GM18870 (cell line): ENCODE data around the gene CA5B.
"Not testable (repeated sequence)": the region's sequence is repeated elsewhere in the genome, so short reads cannot be mapped to it uniquely, and the experiment has no call there.

Source experiments
- ATAC-seq: cut with Tn5 transposase; IDR thresholded peaks from one replicate; pipeline ENCODE4 v1.9.1; 2021; ENCODE audit warnings: moderate library complexity; ENCODE audit not compliant: unreplicated experiment

Gene CA5B

DNA sequence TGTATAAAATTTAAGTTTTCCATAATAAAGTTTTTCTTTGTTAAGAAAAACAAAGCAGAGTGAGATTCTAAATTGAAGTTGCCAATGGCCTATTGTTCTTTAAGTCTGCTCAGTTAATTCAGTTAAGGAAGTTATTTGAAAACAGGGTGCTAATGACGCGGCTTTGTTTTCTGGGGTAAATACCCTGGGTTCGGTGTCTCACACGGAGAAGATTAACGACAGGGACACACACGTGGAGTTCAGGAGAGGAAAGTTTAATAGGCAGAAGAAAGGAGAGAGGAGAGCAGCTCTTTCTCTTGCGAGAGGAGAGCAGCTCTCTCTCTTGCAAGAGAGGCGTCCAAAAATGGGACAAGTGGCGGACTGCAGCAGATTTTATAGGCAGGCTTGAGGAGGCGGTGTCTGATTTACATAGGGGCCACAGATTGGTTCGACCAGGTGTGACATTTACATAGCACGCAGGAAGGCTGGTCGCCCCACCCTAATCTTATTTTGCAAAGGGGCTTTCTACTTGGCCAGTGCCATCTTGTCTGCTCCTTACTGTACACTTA lies 9.6 kb downstream of the CA5B start:
- ATAC-seq = no peak

- no peak for ATAC-seq
These were observed 10.8 kb downstream of the CA5B start for GRCh38 chrX:15748841-15749240.

DNA sequence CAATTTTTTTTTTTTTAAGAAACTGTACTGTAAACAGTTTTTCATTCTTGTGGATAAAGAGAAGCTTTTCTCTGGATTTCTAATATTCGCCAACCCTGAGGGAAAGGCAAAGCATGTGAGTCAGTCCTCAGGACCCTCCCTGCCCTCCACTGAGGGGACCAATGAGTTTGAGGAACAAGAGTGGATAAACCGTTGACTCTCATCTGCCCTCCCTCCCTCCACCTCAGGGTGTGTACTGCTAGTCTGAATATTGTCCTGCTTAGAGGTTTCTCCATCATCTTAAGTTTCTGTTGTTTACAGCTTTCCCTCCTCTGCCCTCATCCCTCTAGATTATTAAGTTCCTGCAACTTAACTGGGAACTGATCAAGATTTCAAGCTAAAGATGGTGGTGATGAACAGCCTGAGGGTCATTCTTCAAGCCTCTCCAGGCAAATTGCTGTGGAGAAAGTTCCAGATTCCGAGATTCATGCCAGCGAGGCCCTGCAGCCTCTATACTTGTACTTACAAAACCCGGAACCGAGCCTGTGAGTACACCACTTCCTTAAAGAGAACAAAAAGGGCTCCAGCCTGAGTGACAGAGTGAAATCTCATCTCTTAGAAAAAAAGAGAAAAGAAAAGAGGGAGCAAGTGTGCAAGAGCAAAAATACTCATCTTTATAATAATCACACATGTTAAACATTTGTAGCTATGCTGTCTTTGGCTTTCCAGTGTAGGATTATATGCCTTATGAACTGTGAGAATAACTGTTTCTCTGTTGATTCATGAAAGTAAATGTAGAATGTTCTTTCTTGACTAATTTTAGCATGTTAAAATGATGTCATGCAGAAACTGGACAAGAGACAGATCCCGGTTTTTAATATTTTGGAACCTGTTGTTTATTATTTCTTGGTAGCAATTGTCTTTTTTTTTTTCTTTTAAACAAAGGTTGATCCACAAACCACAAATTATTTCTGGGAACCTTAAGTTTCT lies 11.9 kb downstream of the CA5B start:
- peak; percentile 88 for ATAC-seq

DNA sequence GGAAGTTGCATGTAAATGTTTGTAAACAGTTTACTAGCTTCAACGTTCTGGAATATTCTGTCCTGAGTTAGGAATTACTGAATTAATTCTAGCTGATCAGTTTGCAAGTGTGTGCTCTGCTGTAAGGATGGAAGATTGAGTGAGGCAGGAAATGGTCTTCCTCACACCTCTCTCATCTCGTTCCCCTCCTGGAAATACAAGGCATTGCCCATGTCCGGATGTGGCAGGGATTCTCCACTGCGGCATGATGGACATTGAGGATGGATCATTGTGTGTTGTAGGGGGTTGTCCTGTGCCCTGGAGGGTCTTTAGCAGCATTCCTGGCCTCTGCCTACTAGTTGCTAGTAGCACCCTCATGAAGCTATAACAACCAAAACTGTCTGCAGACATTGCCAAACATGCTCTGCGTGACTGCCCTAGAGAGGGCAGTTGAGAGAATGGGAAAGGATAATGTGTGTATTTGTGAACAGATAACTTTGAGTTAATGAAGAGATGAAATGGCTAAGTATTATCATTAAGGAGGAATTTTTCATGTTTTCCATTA lies 12.6 kb downstream of the CA5B start:
- no peak for ATAC-seq

GRCh38 chrX:15751155-15751819 lies 13.2 kb downstream of the CA5B start:
- ATAC-seq = no peak

- no peak for ATAC-seq
These were observed 17.0 kb downstream of the CA5B start for GRCh38 chrX:15755091-15755490.

- ATAC-seq = no peak
These were observed 20.1 kb downstream of the CA5B start for GRCh38 chrX:15758140-15758539.

GRCh38 chrX:15759886-15760285 lies 21.8 kb downstream of the CA5B start:
- not testable (repeated sequence) for ATAC-seq

GRCh38 chrX:15761564-15762191 lies 23.6 kb downstream of the CA5B start:
- no peak for ATAC-seq

- no peak for ATAC-seq
These were observed 31.4 kb downstream of the CA5B start for GRCh38 chrX:15769300-15769954.

DNA sequence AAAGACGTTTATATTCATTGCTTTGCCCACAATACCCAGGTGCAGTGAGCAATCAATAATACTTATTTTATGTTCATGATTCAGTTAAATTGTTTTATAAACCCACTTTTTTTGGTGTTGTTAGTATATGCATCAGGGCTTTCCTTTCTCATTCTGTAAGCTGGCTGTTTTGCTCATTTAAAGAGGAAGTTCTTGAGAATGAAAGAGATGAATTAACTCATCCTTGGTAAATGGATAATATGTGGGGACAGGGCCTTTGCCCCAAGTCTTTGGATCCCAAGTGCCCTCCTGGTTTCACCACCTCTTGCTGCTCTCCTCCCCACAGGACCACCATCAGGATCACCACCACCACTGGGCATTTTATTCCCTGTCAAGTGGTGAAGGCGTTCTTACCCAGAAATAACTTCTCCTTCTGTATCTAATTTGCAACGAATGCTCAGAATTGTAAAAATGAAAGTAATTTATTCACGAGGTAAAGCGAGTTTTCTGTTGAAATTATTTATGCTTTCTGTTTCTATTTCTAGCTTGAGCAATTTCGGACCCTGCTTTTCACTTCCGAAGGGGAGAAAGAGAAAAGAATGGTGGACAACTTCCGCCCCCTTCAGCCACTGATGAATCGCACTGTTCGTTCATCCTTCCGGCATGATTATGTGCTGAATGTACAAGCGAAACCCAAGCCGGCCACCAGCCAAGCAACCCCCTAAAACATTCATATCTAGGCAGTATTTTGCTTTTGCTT lies 44.1 kb downstream of the CA5B start:
- ATAC-seq = peak; percentile 73

DNA sequence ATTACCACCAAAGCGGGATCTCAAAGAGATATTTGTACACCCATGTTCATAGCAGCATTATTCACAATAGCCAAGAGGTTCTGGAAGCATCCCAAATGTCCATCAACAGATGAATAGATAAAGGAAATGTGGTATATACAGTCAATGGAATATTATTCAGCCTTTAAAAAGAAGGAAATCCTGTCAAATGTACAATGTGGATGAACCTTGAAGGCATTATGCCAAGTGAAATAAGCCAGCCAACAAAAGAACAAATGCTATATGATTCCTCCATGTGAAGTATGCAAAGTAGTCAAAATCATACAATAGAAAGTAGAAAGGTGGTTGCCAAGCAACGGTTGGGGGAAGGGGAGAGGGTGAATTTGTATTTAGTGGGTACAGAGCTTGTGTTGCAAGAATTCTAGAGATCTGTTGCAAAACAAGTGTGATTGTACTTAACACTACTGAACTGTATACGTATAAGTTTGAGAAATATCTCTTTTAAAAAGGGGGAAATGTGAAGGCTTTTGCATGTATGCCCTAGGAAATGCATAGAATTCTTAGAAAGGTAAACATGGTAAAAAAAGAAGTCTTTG lies 47.2 kb downstream of the CA5B start:
- ATAC-seq = no peak

GRCh38 chrX:15786915-15787314 lies 48.8 kb downstream of the CA5B start:
- ATAC-seq = no peak

DNA sequence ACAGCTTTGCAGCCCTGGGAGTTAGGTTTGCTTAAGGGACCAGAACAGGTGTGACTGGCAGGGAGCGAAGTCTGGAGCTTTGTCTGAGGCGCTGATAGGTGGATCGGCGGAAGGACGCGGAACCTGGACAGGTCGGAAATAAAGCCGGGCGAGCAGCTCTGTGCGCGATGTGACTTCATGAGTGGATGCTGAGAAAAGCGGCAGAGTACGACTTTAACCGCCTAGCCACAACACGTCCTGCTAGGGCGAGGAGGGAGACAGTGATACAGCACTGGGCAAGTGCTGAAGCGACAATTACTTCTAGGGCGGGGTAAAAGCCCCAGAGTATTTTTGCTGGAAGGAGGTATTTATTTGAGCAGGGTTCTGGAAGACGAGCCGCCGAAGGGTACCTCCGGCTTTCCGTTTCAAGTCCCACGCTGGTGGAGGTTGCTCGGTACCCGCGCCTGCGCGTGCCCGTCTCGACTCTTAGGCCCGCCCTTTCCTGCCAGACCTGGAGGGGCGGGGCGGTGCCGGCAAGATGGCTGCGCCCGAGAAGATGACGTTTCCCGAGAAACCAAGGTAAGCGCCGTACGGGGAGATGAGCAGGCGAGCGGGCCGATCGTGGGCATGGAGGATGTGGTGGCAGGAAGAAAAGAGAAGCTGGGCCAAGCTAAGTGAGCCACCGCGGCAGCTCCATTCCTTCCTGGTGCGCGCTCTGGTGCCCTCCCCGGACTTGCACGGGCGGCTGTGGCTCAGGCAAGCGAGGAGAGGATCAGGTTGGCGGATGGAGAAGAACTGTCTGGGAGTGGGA lies 52.1 kb downstream of the CA5B start, which contains the start of gene ZRSR2:
ZRSR2 (plus strand) TSS at position 506 of the 790 bp plus-strand sequence; CDS start at position 518, 12 bp downstream.
- peak; percentile 81 for ATAC-seq

DNA sequence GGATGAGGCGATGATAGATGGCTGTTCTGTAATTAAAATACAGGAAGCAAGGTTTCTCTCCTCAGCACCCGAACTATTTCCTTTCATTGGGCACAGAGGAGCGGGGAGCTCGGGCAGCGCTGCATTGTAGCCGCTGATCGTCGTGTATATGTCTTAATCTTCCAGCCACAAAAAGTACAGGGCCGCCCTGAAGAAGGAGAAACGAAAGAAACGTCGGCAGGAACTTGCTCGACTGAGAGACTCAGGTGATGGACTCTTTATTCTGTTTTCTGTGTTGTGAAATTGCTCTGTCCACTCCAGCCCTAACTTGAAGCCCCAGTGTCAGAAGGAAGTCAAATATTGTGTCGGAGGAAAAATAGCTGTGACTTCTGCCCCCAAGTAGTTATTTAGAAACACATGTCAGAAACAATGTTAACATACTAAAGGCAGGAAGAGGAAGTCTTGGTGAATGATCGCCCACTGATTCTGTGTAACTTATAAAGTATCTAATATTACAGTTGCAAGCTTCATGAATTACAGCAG lies 52.8 kb downstream of the CA5B start:
- ATAC-seq = peak; percentile 23

DNA sequence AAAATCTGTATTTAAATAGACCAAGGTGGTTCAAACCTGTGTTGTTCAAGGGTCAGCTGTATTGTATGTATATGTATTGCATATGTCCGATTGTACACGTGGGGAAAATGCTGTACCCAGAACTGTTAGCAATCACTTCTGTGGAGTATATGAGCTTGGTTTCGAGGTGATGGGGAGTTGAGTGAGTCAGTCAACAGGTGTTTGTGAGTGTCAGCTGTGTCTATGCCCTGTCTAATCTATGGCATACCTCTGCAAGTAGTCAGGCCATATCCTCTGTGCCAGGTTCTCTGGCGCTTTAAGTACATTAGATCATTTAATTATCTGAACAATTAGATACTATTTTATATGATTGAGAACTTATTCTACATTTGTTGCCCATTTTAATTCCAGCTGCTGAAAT lies 59.6 kb downstream of the CA5B start:
- ATAC-seq = no peak

DNA sequence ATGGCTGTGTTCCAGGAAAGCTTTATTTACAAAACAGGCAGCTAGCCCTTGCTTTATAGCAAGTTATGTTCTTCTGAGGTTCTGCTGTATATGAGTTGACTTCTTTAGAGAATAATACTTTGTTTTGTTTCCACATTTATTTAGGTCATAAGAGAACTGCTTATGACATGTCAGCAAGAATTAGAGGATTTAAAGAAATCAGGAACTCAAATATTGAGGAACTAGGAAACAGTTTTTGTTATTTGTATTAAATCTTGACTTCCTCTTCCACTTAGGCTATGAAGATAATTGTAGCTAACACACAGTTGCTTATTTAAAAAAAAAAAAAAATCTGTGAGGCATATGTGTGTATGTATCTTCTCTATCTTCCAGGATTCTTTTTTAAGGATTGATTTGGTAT lies 66.5 kb downstream of the CA5B start:
- ATAC-seq = no peak

DNA sequence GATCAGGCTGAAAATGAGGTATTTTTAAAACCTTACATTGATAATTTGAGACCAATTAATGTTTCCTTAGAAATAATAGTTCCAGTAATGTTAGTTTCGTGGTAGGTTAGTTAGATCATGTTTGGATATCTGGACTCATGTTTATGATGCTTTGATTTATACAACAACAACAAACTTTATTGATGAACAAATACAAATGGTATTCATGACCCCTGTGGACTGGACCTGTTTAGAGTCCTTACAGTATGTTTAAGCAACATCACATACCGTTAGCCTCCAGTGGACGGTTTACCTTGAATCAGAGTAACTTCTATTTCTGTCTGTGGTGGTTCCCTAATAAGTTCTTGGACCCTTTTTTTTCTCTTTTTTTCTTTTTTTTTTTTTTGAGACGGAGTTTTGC lies 70.2 kb downstream of the CA5B start:
- ATAC-seq = no peak
